IMR-90 (cell line): ENCODE results near the gene CFAP97D2. TPM values are rescaled to one million over a fixed set of nuclear protein-coding genes. Genes with fewer than 3 reads are reported as not detected.

Experiments
- ATAC-seq: fragments of 200-7000 bp; cut with Tn5 transposase; 2 replicates; pipeline ENCODE4 v1.9.1; 2020; ENCODE audit warnings: low read depth, mild to moderate bottlenecking, moderate library complexity
- BruUV-seq: library from RNA; stranded (reverse); fragments of 400-500 nt; replicated peaks from 2 replicates; lab custom pipeline; 2021; lab: Mats Ljungman, UMichigan
- CTCF ChIA-PET: fragments of 300-600 bp; formaldehyde crosslinking; extraction: SDS; loops from one replicate; lab custom pipeline; 2021; ENCODE audit warnings: antibody characterized with exemption; lab: Yijun Ruan, JAX
- POLR2A ChIA-PET: fragments of 300-600 bp; sonication (Branson Sonifier 250); formaldehyde crosslinking; loops from one replicate; lab custom pipeline; 2022; ENCODE audit warnings: antibody characterized with exemption; ENCODE audit not compliant: unreplicated experiment; lab: Charles Lee
- DNase-seq: peaks from one replicate; pipeline ENCODE4 v3.0.0; 2013
- H2AFZ ChIP-seq: replicated peaks from 2 replicates; pipeline ENCODE3; 2013; ENCODE audit warnings: low read length, mild to moderate bottlenecking; ENCODE audit not compliant: poor library complexity
- H2AK5ac ChIP-seq: 2 replicates; pipeline ENCODE4 v1.6.1; 2013; ENCODE audit warnings: low read depth, low read length, inconsistent platforms
- H2AK9ac ChIP-seq: replicated peaks from 2 replicates; pipeline ENCODE3; 2013; ENCODE audit warnings: mild to moderate bottlenecking, low read depth, low read length, moderate library complexity; ENCODE audit not compliant: poor library complexity
- H2BK120ac ChIP-seq: 2 replicates; pipeline ENCODE4 v1.6.1; 2013; ENCODE audit warnings: low read depth, low read length, inconsistent platforms
- H2BK15ac ChIP-seq: 3 replicates; pipeline ENCODE4 v1.6.1; 2013; ENCODE audit warnings: low read depth, low read length, inconsistent platforms
- H2BK20ac ChIP-seq: 2 replicates; pipeline ENCODE4 v1.6.1; 2013; ENCODE audit warnings: low read depth, mild to moderate bottlenecking, inconsistent platforms, low read length, moderate library complexity
- H2BK5ac ChIP-seq: 2 replicates; pipeline ENCODE4 v1.6.1; 2013; ENCODE audit warnings: mild to moderate bottlenecking, low read depth, low read length, inconsistent platforms; ENCODE audit not compliant: poor library complexity, severe bottlenecking
- H3K14ac ChIP-seq: replicated peaks from 2 replicates; pipeline ENCODE4 v1.6.1; 2013; ENCODE audit warnings: low read depth, low read length, inconsistent platforms
- H3K18ac ChIP-seq: 2 replicates; pipeline ENCODE4 v1.6.1; 2013; ENCODE audit warnings: low read depth, low read length, control low read depth
- H3K23ac ChIP-seq: 2 replicates; pipeline ENCODE4 v1.6.1; 2013; ENCODE audit warnings: low read depth, low read length, inconsistent platforms
- H3K27ac ChIP-seq: 2 replicates; pipeline ENCODE4 v1.5.1; 2013; ENCODE audit warnings: mild to moderate bottlenecking, control low read depth, low read length; ENCODE audit not compliant: insufficient read depth
- H3K27me3 ChIP-seq: 2 replicates; pipeline ENCODE4 v1.6.1; 2013; ENCODE audit warnings: low read length; ENCODE audit not compliant: control insufficient read depth, insufficient read depth
- H3K36me3 ChIP-seq: 2 replicates; pipeline ENCODE4 v1.6.1; 2013; ENCODE audit warnings: low read length, mixed read lengths; ENCODE audit not compliant: control insufficient read depth, insufficient read depth
- H3K4ac ChIP-seq: 2 replicates; pipeline ENCODE4 v1.6.1; 2013; ENCODE audit warnings: low read depth, low read length, inconsistent platforms
- H3K4me1 ChIP-seq: 2 replicates; pipeline ENCODE4 v1.6.1; 2013; ENCODE audit warnings: low read length, mixed read lengths; ENCODE audit not compliant: control insufficient read depth, insufficient read depth
- H3K4me2 ChIP-seq: 2 replicates; pipeline ENCODE4 v1.6.1; 2013; ENCODE audit warnings: low read depth, mild to moderate bottlenecking, control low read depth, low read length, moderate library complexity
- H3K4me3 ChIP-seq: 2 replicates; pipeline ENCODE4 v1.5.1; 2013; ENCODE audit warnings: low read depth, mild to moderate bottlenecking, control low read depth, low read length, moderate library complexity; ENCODE audit not compliant: insufficient read depth
- H3K56ac ChIP-seq: 2 replicates; pipeline ENCODE4 v1.6.1; 2013; ENCODE audit warnings: low read length, inconsistent platforms; ENCODE audit not compliant: insufficient read depth; ENCODE audit errors: extremely low read depth
- H3K79me1 ChIP-seq, 2 experiments: 2 replicates each; pipeline ENCODE4 v1.6.1; 2013; ENCODE audit warnings: low read length in 2 of 2, inconsistent platforms in 1 of 2, low read depth in 1 of 2
- H3K9ac ChIP-seq: 2 replicates; pipeline ENCODE4 v1.6.1; 2013; ENCODE audit warnings: low read depth, low read length, control low read depth
- H3K9me1 ChIP-seq: 2 replicates; pipeline ENCODE4 v1.6.1; 2013; ENCODE audit warnings: low read length, inconsistent platforms; ENCODE audit not compliant: insufficient read depth
- H3K9me3 ChIP-seq: 2 replicates; pipeline ENCODE4 v1.6.1; 2013; ENCODE audit warnings: low read length; ENCODE audit not compliant: control insufficient read depth, insufficient read depth
- H4K20me1 ChIP-seq: 2 replicates; pipeline ENCODE4 v1.6.1; 2013; ENCODE audit warnings: low read length, inconsistent platforms; ENCODE audit not compliant: insufficient read depth
- H4K5ac ChIP-seq: 2 replicates; pipeline ENCODE4 v1.6.1; 2013; ENCODE audit warnings: mild to moderate bottlenecking, low read depth, low read length, control low read depth
- H4K8ac ChIP-seq, 2 experiments: 2 replicates each; pipeline ENCODE4 v1.6.1; 2013; ENCODE audit warnings: low read depth in 2 of 2, low read length in 2 of 2, control low read depth in 1 of 2, inconsistent platforms in 1 of 2
- H4K91ac ChIP-seq: 2 replicates; pipeline ENCODE4 v1.6.1; 2013; ENCODE audit warnings: low read depth, low read length, inconsistent platforms; ENCODE audit not compliant: insufficient read depth
- BHLHE40 ChIP-seq: fragments of 150-350 bp; IDR thresholded peaks from 2 replicates; pipeline ENCODE4 v1.6.1; 2016; ENCODE audit warnings: mild to moderate bottlenecking, low read depth, low read length
- CEBPB ChIP-seq: IDR thresholded peaks from 2 replicates; pipeline ENCODE4 v1.6.1; 2012; ENCODE audit warnings: low read depth, low read length, improper control_type of control experiment
- FOS ChIP-seq: fragments of 150-350 bp; IDR thresholded peaks from 2 replicates; pipeline ENCODE4 v1.6.1; 2016; ENCODE audit warnings: low read depth, low read length
- MAZ ChIP-seq: IDR thresholded peaks from 2 replicates; pipeline ENCODE4 v1.6.1; 2012; ENCODE audit warnings: low read depth, mild to moderate bottlenecking, low read length, improper control_type of control experiment, moderate library complexity, borderline replicate concordance
- MXI1 ChIP-seq: IDR thresholded peaks from 2 replicates; pipeline ENCODE4 v1.6.1; 2012; ENCODE audit warnings: low read depth, mild to moderate bottlenecking, low read length, moderate library complexity, borderline replicate concordance
- RAD21 ChIP-seq: IDR thresholded peaks from 2 replicates; pipeline ENCODE4 v1.6.1; 2012; ENCODE audit warnings: low read length, improper control_type of control experiment
- RFX5 ChIP-seq: IDR thresholded peaks from 2 replicates; pipeline ENCODE4 v1.8.0; 2012; ENCODE audit warnings: low read depth, mild to moderate bottlenecking, low read length, moderate library complexity
- WGBS, 2 experiments: methylation state at CpG; one replicate each; pipeline versions ENCODE4 v1.1.5 to v1.1.7; 2013; ENCODE audit warnings: missing lambda C conversion rate in 2 of 2; ENCODE audit not compliant: insufficient read length in 1 of 2; ENCODE audit errors: extremely low coverage in 2 of 2; 5-methylcytosine and 5-hydroxymethylcytosine counted together
- dilution Hi-C: fragments of 300-500 bp; cut with HindIII; formaldehyde crosslinking; loops from one replicate; pipeline ENCODE4 v1.14.3; 2018; ENCODE audit warnings: low sequenced_read_pairs; ENCODE audit not compliant: unreplicated experiment
- in situ Hi-C: fragments of 300-500 bp; cut with MboI; formaldehyde crosslinking; loops from 3 replicates; pipeline ENCODE4 v1.14.3; 2019; ENCODE audit warnings: low sequenced_read_pairs, inconsistent platforms, mixed read lengths
- intact Hi-C: fragments of 100-400 bp; cut with micrococcal nuclease; formaldehyde crosslinking; loops from 2 replicates; pipeline ENCODE4 v1.10.0; 2022
- polyA plus RNA-seq, 3 experiments: library from polyadenylated mRNA; depleted of rRNA; stranded (reverse); fragments of >200 nt; gene quantifications; 2 replicates each; pipeline ENCODE4 v1.2.3, GENCODE V29; 2012; ENCODE audit warnings: low replicate concordance in 1 of 3
- total RNA-seq: library from RNA; depleted of rRNA; stranded (reverse); fragments of >200 nt; gene quantifications from 2 replicates; pipeline ENCODE4 v1.2.3, GENCODE V29; 2012
- TF ChIP-seq, protein P1 (sequence below): conservative IDR thresholded peaks from 2 replicates; pipeline ENCODE4 v1.5.1; 2012; ENCODE audit warnings: mild to moderate bottlenecking, low read depth, low read length, improper control_type of control experiment
- TF ChIP-seq, protein P2 (sequence below): fragments of 150-350 bp; IDR thresholded peaks from 2 replicates; pipeline ENCODE4 v1.6.1; 2016; ENCODE audit warnings: low read depth, mild to moderate bottlenecking, low read length, moderate library complexity, borderline replicate concordance

Gene CFAP97D2
- total and polyA plus RNA-seq, 2 of the 4 experiments (the other 2 are of a cell fraction): not detected

DNA sequence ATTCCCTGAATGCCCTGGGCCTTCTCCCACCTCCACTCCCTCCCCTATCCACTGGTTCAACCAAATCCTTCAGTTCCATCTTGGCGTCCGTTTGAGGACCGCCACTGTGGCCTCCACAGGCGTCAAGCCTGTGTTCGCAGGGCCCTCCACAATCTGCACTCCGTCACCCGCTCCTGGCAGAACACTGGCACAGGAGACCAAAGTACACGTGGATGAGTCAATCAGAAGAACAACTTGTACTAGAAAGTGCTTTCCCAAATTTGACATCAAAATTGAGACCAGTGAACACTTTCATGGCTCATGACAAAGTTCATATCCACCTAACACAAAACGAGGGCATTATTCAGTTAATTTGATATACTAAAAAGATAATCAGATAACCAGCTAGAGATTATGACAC, 49.1 kb downstream of the CFAP97D2 start:
- in situ Hi-C loops: no loop called here
- Histone ChIP-seq H3K27ac (no peak overlapping the region), H2BK15ac (no peak overlapping the region), H3K36me3 (no peaks in the 10 kb centered on the region), H3K9me3 (no peaks in the 10 kb centered on the region), H2AFZ (no peak overlapping the region), H3K56ac (no peak overlapping the region), H2BK20ac (no peak overlapping the region), H2AK9ac (no peak overlapping the region), H3K4me1 (peaks cover 8% of the 10 kb centered on the region), H4K20me1 (no peaks in the 10 kb centered on the region), H3K4me3 (no peak overlapping the region), H3K4me2 (no peak overlapping the region), H3K79me1 (peaks cover 0 to 3% of the 10 kb centered on the region in 2 experiments; a peak in 2 of 4 replicates), H4K8ac (no peak overlapping the region), H2BK5ac (no peak overlapping the region), H3K14ac (no peak overlapping the region), H3K27me3 (no peaks in the 10 kb centered on the region), H3K9ac (no peak overlapping the region), H3K23ac (no peak overlapping the region), H3K4ac (no peak overlapping the region), H3K18ac (no peak overlapping the region), H2AK5ac (no peak overlapping the region), H4K5ac (no peak overlapping the region), H3K9me1 (no peaks in the 10 kb centered on the region), H2BK120ac (no peak overlapping the region), H4K91ac (no peak overlapping the region)
- TF ChIP-seq RAD21 (no peak), CEBPB (no peak), RFX5 (no peak), FOS (no peak), MAZ (no peak), MXI1 (no peak), BHLHE40 (no peak)
- TF ChIP-seq, protein P1, sequence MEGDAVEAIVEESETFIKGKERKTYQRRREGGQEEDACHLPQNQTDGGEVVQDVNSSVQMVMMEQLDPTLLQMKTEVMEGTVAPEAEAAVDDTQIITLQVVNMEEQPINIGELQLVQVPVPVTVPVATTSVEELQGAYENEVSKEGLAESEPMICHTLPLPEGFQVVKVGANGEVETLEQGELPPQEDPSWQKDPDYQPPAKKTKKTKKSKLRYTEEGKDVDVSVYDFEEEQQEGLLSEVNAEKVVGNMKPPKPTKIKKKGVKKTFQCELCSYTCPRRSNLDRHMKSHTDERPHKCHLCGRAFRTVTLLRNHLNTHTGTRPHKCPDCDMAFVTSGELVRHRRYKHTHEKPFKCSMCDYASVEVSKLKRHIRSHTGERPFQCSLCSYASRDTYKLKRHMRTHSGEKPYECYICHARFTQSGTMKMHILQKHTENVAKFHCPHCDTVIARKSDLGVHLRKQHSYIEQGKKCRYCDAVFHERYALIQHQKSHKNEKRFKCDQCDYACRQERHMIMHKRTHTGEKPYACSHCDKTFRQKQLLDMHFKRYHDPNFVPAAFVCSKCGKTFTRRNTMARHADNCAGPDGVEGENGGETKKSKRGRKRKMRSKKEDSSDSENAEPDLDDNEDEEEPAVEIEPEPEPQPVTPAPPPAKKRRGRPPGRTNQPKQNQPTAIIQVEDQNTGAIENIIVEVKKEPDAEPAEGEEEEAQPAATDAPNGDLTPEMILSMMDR: no peak
- TF ChIP-seq, protein P2, sequence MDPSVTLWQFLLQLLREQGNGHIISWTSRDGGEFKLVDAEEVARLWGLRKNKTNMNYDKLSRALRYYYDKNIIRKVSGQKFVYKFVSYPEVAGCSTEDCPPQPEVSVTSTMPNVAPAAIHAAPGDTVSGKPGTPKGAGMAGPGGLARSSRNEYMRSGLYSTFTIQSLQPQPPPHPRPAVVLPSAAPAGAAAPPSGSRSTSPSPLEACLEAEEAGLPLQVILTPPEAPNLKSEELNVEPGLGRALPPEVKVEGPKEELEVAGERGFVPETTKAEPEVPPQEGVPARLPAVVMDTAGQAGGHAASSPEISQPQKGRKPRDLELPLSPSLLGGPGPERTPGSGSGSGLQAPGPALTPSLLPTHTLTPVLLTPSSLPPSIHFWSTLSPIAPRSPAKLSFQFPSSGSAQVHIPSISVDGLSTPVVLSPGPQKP: no peak
- intact Hi-C loops: loop anchor here (5.0 kb wide), 1 partner anchor 366 kb away; the partner anchor contains the start of gene GAS6
- CTCF ChIA-PET: no interaction called here
- DNase-seq (no peak), ATAC-seq (no peak)
- dilution Hi-C loops: no loop called here
- no TSS peak for BruUV-seq
- POLR2A ChIA-PET: no interaction called here
- no CpG with 5 or more reads among the region's 9 CpGs for WGBS, 2 experiments
